WTC11 (cell line): ENCODE measurements around the gene SLC5A7. TPM values are rescaled to one million over a fixed set of nuclear protein-coding genes. Genes with fewer than 3 reads are reported as not detected.

Source experiments
- ATAC-seq: fragments of 200-7000 bp; cut with Tn5 transposase; 2 replicates; pipeline ENCODE4 v1.10.0; 2021; ENCODE audit warnings: mild to moderate bottlenecking, moderate library complexity
- CTCF ChIA-PET: fragments of 300-600 bp; sonication (Branson Sonifier 250); formaldehyde crosslinking; loops from one replicate; lab custom pipeline; 2021; ENCODE audit warnings: antibody characterized with exemption; lab: Charles Lee
- POLR2A ChIA-PET: fragments of 350-600 bp; sonication (Branson Sonifier 250); formaldehyde crosslinking; loops from one replicate; lab custom pipeline; 2021; ENCODE audit warnings: antibody characterized with exemption; lab: Charles Lee
- DNase-seq: peaks from one replicate; pipeline ENCODE4 v3.0.0; 2021; ENCODE audit warnings: low spot score
- H3K27ac Mint-ChIP-seq: 2 replicates; pipeline ENCODE4 v1.8.0; 2021; ENCODE audit warnings: mixed read lengths
- H3K27me3 Mint-ChIP-seq: 2 replicates; pipeline ENCODE4 v1.8.0; 2021; ENCODE audit warnings: low read depth, mild to moderate bottlenecking, moderate library complexity, mixed read lengths
- H3K36me3 Mint-ChIP-seq: 2 replicates; pipeline ENCODE4 v1.8.0; 2021; ENCODE audit warnings: mixed read lengths
- H3K4me1 Mint-ChIP-seq: 2 replicates; pipeline ENCODE4 v1.8.0; 2022; ENCODE audit warnings: mixed read lengths
- H3K4me3 Mint-ChIP-seq: 2 replicates; pipeline ENCODE4 v1.8.0; 2021; ENCODE audit warnings: mild to moderate bottlenecking, moderate library complexity, mixed read lengths
- H3K9me3 Mint-ChIP-seq: 2 replicates; pipeline ENCODE4 v1.8.0; 2021; ENCODE audit warnings: mixed read lengths
- AR ChIP-seq: fragments of 250-450 bp; sonication (Bioruptor Pico); IDR thresholded peaks from 2 replicates; pipeline ENCODE4 v1.9.0; 2021; ENCODE audit warnings: mild to moderate bottlenecking
- E2F4 ChIP-seq: sonication (generic); formaldehyde crosslinking; IDR thresholded peaks from 2 replicates; pipeline ENCODE4 v1.8.1; 2022; ENCODE audit warnings: low read depth, mild to moderate bottlenecking, moderate library complexity, missing genetic modification reagents, borderline replicate concordance
- GABPB1 ChIP-seq: sonication (generic); formaldehyde crosslinking; IDR thresholded peaks from 2 replicates; pipeline ENCODE4 v1.8.1; 2023; ENCODE audit warnings: mild to moderate bottlenecking, missing genetic modification reagents
- MXD4 ChIP-seq: fragments of 250-450 bp; sonication (Bioruptor Pico); IDR thresholded peaks from 2 replicates; pipeline ENCODE4 v1.8.0; 2021; ENCODE audit warnings: mild to moderate bottlenecking, moderate library complexity, borderline replicate concordance
- NFE2L1 ChIP-seq: sonication (generic); formaldehyde crosslinking; IDR thresholded peaks from 2 replicates; pipeline ENCODE4 v1.8.1; 2023; ENCODE audit warnings: missing genetic modification reagents
- NR1H2 ChIP-seq: sonication (generic); formaldehyde crosslinking; IDR thresholded peaks from 2 replicates; pipeline ENCODE4 v1.9.0; 2021; ENCODE audit warnings: mild to moderate bottlenecking, moderate library complexity, missing genetic modification reagents
- NR2C2 ChIP-seq: sonication (generic); formaldehyde crosslinking; IDR thresholded peaks from 2 replicates; pipeline ENCODE4 v1.8.0; 2022; ENCODE audit warnings: mild to moderate bottlenecking, missing genetic modification reagents
- TEAD4 ChIP-seq: sonication (generic); formaldehyde crosslinking; IDR thresholded peaks from 2 replicates; pipeline ENCODE4 v1.8.0; 2022; ENCODE audit warnings: mild to moderate bottlenecking, missing genetic modification reagents
- TP53 ChIP-seq: sonication (generic); formaldehyde crosslinking; IDR thresholded peaks from 2 replicates; pipeline ENCODE4 v1.8.1; 2023; ENCODE audit warnings: mild to moderate bottlenecking, missing genetic modification reagents
- ZMAT4 ChIP-seq: fragments of 250-450 bp; sonication (Bioruptor Pico); IDR thresholded peaks from 2 replicates; pipeline ENCODE4 v1.9.0; 2021; ENCODE audit warnings: mild to moderate bottlenecking
- ZNF396 ChIP-seq: fragments of 250-450 bp; sonication (Bioruptor Pico); IDR thresholded peaks from 2 replicates; pipeline ENCODE4 v1.8.0; 2021; ENCODE audit warnings: mild to moderate bottlenecking, moderate library complexity, borderline replicate concordance
- ZNF416 ChIP-seq: fragments of 250-450 bp; sonication (Bioruptor Pico); IDR thresholded peaks from 2 replicates; pipeline ENCODE4 v1.9.0; 2021; ENCODE audit warnings: mild to moderate bottlenecking, inconsistent platforms
- ZNF532 ChIP-seq: fragments of 250-450 bp; sonication (Bioruptor Pico); IDR thresholded peaks from 2 replicates; pipeline ENCODE4 v1.9.0; 2021; ENCODE audit warnings: mild to moderate bottlenecking, borderline replicate concordance
- ZNF671 ChIP-seq: fragments of 250-450 bp; sonication (Bioruptor Pico); IDR thresholded peaks from 2 replicates; pipeline ENCODE4 v1.8.0; 2021; ENCODE audit warnings: mild to moderate bottlenecking
- total RNA-seq: library from RNA; stranded (reverse); gene quantifications from 3 replicates; pipeline ENCODE4 v1.2.3, GENCODE V29; 2021

Gene SLC5A7
- total RNA-seq, 1 experiment from 2014 or later, result not detected

- peaks cover 28% of the 10 kb centered on the region for H3K9me3 Mint-ChIP-seq
- ATAC-seq, result no peak
- ChIA-PET POLR2A (no interaction called here), CTCF (no interaction called here)
- no peak overlapping the region for H3K27ac Mint-ChIP-seq
- DNase-seq, result no peak
- H3K27me3 Mint-ChIP-seq, result 0 out of 2 replicates have a peak, but pooled peaks cover 2% of the 10 kb centered on the region
- peaks cover 18% of the 10 kb centered on the region for H3K4me1 Mint-ChIP-seq
- H3K4me3 Mint-ChIP-seq, result no peak overlapping the region
- H3K36me3 Mint-ChIP-seq, result peaks cover 29% of the 10 kb centered on the region
- TF ChIP-seq GABPB1 (no peak), NFE2L1 (CRISPR knock-in tag) (no peak), NR2C2 (no peak), MXD4 (CRISPR knock-in tag) (no peak), ZNF671 (CRISPR knock-in tag) (no peak), E2F4 (CRISPR knock-in tag) (no peak), AR (CRISPR knock-in tag) (no peak), ZNF416 (CRISPR knock-in tag) (no peak), ZNF396 (CRISPR knock-in tag) (no peak), TEAD4 (no peak), ZMAT4 (no peak), TP53 (CRISPR knock-in tag) (no peak)
Measured at GRCh38 chr2:108029496-108029895, 43.2 kb downstream of the SLC5A7 start.

GRCh38 chr2:108029912-108030311 is 43.6 kb downstream of the SLC5A7 start:
- CTCF ChIA-PET, result no interaction called here

More at GRCh38 chr2:108029912-108030311, 43.6 kb downstream of the SLC5A7 start:
- POLR2A ChIA-PET, result no interaction called here
- Mint-ChIP-seq H3K36me3 (peaks cover 29% of the 10 kb centered on the region), H3K9me3 (peaks cover 28% of the 10 kb centered on the region), H3K4me3 (no peak overlapping the region), H3K4me1 (peaks cover 18% of the 10 kb centered on the region), H3K27me3 (0 out of 2 replicates have a peak, but pooled peaks cover 2% of the 10 kb centered on the region), H3K27ac (no peak overlapping the region)
- ATAC-seq (no peak), DNase-seq (no peak)
- no peak for TF ChIP-seq NR1H2
- TF ChIP-seq ZNF532 (CRISPR knock-in tag), result no peak
